GM19328 (cell line): ENCODE results near the gene DNM1.

ENCODE experiments used
- ATAC-seq: cut with Tn5 transposase; IDR thresholded peaks from one replicate; pipeline ENCODE4 v1.9.1; 2021; ENCODE audit warnings: mild to moderate bottlenecking, moderate library complexity; ENCODE audit not compliant: unreplicated experiment

Gene DNM1

DNA sequence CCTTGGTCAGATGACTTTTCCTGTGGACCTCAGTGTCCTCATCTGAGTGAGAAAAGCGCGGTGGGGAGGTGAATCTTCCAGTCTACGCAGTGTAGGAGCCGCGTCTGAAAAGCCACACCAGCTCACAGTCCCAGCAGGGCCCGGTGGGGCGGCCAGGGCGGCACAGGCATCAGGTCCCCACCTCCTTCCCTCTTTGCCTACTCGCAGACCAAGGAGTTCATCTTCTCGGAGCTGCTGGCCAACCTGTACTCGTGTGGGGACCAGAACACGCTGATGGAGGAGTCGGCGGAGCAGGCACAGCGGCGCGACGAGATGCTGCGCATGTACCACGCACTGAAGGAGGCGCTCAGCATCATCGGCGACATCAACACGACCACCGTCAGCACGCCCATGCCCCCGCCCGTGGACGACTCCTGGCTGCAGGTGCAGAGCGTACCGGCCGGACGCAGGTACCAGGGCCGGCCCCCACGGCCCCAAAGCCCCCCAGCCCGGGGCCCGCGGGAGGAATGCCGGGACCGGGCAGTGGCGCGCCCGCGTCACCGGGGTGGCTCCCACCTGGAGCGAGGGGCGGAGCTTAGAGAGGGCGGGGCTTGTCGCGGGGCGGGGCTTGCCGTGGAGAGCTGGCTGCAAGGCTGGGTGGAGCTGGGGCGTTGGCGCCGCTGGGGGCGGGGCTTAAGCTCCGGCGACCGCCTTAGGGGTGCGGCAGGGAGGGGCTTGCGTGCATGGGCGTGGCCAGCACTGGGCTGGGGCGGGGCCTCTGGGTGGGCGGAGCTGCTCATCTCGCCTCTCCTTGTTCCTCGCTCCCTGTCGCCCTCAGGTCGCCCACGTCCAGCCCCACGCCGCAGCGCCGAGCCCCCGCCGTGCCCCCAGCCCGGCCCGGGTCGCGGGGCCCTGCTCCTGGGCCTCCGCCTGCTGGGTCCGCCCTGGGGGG lies 47.0 kb downstream of the DNM1 start:
- peak; percentile 80 for ATAC-seq

DNA sequence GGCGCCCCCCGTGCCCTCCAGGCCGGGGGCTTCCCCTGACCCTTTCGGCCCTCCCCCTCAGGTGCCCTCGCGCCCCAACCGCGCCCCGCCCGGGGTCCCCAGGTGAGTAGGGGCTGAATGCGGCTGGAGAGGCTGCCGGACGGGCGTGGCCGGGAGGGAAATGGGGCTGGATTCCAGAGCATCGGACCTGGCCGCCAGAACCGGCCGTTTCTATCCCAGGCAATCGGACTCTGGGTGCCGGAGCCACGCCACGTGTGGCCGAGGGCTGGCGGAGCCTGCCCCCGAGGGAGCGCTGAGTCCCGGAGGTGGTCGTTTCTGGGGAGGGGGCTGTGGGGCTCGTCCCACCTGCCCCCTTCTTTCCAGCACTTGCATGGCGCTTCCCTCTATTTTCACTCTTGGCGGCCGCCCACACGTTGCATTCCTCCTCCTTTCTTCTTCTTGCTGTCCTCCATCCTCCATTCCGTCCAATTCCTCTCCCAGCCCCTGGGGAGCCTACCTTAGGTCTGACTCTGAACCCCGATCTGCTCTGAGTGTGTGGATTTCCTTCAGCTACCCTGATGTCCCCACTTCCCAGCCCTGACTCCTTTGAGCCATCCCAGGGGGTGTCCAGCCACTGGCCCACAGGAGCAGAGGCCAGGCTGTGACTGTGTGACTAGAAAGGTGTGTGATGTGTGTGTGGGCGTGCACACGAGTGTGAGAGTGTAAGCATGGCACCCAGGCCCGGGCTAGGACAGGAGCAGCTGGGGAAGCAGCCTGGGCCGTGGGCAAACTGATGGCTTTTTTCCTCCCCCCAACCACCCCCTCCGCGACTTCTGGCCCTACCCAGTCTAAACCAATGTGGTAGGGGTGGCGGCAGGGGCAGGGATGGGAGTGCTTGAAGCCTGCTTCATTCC lies 47.9 kb downstream of the DNM1 start:
- no peak for ATAC-seq

DNA sequence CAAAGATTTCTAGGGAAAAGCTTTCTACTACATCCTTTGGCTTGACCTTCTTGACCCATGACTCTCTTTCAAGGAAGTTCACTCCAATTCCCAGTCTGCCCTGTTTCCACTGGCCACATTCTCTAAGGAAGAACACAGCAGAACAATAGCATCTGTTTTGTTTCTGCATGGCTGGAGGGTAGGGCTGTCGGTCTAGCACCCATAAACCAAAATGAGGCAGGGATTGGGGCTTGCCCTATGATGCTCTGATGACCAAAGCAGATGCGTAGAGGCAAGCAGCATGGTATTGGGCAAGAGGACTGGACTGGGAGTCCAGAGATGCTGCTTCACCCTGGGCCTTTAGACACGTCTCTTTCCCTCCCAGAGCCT lies 48.5 kb downstream of the DNM1 start:
- no peak for ATAC-seq

- no peak for ATAC-seq
Observed at GRCh38 chr9:128252317-128253139, 49.3 kb downstream of the DNM1 start.

DNA sequence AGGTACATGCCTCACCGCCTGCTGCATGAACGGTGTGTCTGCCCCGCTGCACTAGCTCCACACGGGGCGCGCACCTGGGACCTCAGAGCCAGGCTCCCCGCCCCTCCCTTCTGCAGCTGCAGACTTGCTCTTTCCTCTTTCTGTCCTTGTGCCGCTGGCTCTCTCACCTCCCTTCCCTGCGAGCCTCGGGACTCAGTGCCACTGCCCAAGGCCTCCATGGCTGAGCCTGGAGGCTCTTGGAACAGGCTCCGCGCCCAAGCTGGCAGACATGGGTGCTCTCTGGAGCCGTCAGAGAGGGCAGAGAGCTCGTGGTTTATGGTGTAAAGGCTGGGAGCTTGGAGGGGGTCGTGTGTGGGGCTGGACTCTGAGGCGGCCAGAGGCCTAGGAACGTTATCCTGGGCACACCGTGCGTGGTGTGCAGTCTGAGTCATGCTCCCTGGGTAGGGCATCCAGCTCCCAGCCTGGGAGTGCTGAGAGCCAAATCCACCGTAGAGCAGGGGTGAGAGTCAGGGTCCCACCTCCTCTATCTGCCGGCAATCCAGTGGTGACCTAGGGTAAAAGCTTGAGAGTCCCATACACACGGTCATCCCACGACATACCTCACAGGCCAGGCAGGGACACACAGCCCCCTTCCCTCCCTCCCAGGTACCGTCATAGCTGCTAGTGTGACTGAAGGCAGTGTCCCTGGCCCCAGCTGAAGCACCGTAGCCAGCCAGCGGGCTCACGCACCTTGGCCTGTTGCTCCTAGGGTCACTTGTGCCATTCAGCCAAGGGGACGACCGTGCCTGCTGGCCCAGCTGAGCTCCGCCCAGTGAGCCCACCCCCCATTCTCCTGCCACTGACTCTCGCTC lies 50.2 kb downstream of the DNM1 start:
- ATAC-seq = no peak

DNA sequence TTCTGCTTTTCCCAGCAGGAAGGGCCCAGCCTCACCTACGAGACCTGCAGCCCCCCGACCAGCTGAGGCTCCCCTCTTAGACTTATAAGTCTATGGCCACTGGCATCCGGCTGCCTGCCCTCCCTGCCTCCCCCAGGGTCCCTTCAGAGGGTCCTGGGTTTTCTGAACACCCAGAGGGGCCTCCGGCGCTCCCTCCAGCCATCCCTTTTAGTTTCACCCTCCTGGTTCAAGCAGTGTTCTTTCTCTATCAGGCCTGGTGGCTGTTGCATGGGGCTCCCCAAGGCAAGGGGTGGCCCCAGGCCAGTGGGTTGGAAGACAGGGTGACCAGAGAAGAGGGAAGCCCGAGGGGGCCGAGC lies 50.8 kb downstream of the DNM1 start:
- no peak for ATAC-seq

DNA sequence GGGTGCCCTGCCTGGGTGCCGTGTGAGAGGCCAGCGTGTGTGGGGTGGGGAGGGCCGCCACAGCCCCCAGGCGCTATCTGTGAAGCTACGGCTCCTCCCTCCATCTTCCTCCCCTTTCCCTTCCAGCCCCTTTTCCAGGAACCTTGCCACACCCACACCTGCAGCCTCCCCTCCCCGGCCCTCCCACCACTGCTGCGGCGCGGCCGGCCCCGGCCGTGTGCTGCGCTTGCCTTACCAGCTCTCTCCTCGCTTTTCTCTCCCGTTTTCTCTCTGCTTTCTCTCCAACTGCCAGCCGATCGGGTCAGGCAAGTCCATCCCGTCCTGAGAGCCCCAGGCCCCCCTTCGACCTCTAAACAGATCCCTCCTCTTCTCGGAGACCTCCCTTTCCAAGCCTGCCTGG lies 51.2 kb downstream of the DNM1 start:
- no peak for ATAC-seq

- ATAC-seq = no peak
Observed at GRCh38 chr9:128254855-128255759, 51.9 kb downstream of the DNM1 start.

DNA sequence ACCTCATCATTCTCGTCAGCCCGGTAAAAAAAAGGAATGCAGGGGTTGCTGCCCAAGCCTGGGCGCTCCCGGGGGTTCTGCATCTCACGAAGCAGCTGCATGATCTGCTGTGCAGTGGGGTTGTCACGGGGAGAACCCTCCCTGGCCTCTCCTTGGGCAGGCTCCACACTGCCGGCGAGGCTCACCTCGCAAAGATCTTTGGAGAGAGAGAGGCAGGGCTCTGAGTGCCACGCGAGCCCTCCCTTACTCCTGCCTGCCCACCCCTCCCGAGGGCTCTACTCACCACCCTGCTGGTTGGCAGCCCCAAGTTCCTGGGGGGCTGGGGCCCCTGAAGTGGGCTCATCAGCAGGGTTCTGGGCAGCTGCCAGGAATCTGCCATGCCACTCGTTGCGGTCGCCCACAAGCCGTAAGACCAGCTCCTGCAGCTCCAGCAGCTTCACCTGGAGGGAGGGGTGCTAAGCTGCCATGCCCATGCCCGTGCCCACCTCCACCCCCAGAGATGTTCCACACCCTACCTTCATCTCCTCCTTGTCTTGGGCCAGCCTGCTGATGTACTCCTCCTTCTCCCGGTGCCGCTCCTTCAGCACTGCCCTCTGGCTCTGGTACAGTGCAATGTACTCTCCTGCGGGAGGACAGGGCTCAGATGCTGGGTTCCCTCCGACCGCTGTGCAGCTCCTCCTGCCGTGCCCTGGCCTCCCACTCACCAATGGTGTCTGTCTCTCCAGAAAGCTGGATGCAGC lies 54.1 kb downstream of the DNM1 start:
- ATAC-seq = no peak

DNA sequence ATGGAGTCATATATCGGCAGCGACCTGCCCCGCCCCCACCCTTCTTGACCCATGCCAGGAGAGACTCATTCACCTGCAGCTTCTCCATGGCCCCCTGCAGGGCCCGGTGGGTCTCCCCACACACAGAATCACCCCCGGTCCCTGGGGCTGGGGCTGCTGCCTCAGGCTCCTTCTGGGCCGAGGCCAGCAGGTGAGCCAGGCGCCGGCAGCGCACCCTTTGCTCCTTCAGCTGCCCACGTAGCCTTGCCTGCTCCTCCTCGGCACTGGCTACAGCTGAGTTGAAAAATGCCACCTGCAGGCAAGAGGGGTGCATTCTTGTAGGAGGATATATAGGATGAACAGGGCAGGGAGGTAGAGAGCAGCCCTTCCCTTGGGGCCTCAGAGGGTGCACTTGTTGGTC lies 54.7 kb downstream of the DNM1 start:
- ATAC-seq = no peak

GRCh38 chr9:128258326-128258725 lies 55.1 kb downstream of the DNM1 start:
- ATAC-seq = no peak

GRCh38 chr9:128259156-128259555 lies 56.0 kb downstream of the DNM1 start:
- no peak for ATAC-seq

- no peak for ATAC-seq
Observed at GRCh38 chr9:128260340-128260739, 57.2 kb downstream of the DNM1 start.

GRCh38 chr9:128262687-128263086 lies 59.5 kb downstream of the DNM1 start:
- ATAC-seq = no peak

GRCh38 chr9:128265348-128265847 lies 62.2 kb downstream of the DNM1 start:
- no peak for ATAC-seq

DNA sequence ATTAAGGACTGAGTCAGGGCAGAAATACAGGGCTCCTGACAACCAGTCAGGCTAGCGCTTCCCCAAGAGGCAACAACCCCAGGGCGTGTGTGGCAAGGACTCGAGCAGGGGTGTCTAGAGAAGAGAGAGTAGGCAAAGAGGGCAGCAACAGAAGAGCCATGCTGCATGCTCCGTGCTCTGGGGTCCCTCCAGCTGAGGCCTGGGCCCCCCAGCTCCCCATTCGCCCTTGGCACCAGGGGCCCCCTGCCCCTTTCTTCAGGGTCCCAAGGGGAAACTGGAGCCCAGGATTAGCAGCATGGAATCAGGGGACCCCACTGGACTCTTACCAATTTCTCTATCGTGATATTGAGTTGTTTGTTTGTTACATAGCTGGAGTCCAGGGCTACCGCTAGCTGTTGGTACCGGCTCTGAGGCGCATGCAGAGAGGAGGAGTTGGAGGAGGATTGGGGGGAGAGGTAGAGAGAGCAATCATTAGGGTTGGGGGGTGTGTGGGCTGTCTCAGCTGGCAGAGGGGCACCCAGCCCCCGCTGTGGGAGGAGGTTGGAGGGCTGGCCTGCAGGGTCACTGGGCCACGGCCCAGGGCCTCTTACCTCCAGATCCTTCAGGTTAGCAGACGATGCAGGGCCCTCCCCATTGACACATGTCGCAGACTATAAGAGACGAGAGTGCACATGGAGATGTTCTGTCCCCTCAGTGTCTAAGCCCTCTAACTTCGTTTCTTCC lies 63.9 kb downstream of the DNM1 start:
- no peak for ATAC-seq

DNA sequence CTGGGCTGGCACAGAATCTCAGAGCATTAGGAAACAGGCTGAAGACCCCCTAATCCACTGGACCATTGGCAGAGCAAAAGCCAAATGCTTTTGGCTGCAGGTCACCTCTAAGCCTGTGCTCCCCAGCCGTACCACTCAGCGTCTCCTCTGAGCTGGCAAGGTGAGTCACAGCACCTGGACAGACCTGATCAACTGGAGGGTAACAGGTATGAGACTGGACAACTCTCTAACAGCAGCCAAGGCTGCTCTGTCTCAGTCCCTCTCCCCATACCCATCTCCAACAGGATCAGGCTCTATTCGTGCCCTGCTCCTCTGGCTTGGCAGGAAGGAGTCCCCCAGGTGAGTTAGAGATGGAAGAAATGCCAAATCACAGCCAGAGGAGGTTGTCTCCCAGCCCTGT lies 67.9 kb downstream of the DNM1 start:
- no peak for ATAC-seq

DNA sequence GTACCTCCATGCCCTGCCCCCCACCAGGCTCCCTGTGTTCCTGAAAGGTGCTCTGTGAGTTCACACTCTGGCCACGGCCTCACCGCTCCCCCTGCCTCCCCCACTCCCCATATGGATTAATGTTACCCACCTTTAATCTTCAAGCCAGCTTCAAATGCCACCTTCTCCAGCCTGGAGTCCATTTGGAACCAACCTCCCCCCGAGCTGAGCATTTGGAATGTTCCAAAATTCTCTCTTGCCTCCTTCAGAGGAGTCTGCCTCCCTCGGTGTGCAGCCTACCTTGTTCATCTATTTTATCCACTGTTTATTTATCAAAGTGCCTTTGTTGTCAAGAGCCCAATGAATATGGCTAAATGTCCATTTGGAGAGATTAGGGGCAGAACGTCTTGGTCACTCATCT lies 68.3 kb downstream of the DNM1 start:
- ATAC-seq = no peak
